CD4-positive, alpha-beta T cell (primary cell): ENCODE data around the gene RALGPS1. TPM values are rescaled to one million over a fixed set of nuclear protein-coding genes. Genes with fewer than 3 reads are reported as not detected.

ENCODE experiments used
- ATAC-seq: fragments of 200-7000 bp; cut with Tn5 transposase; one replicate; pipeline ENCODE4 v1.10.0; 2022; ENCODE audit warnings: mild to moderate bottlenecking; ENCODE audit not compliant: poor library complexity
- CTCF ChIA-PET: fragments of 350-600 bp; sonication (Branson Sonifier 250); formaldehyde crosslinking; loops from one replicate; lab custom pipeline; 2021; ENCODE audit warnings: antibody characterized with exemption, inconsistent platforms; lab: Charles Lee
- POLR2A ChIA-PET: fragments of 350-600 bp; sonication (Branson Sonifier 250); formaldehyde crosslinking; loops from one replicate; lab custom pipeline; 2021; ENCODE audit warnings: antibody characterized with exemption, inconsistent platforms; lab: Charles Lee
- DNase-seq, 14 experiments: peaks; one replicate each; pipeline ENCODE4 v3.0.0-alpha.2; 2013 to 2020; ENCODE audit warnings: mixed read lengths in 2 of 14
- H3K27ac ChIP-seq, 2 donors: one replicate each; pipeline versions ENCODE4 v1.5.1 to v1.7.0; 2013; ENCODE audit warnings: low read length in 2 of 2, low read depth in 1 of 2, mild to moderate bottlenecking in 1 of 2
- H3K27me3 ChIP-seq, 2 experiments: 1 replicate in 1 of 2; 2 replicates in 1 of 2; pipeline versions ENCODE4 v1.6.1 to v1.7.0; 2013; ENCODE audit warnings: low read length in 2 of 2, control low read depth in 1 of 2, mild to moderate bottlenecking in 1 of 2, moderate library complexity in 1 of 2; ENCODE audit not compliant: insufficient read depth in 2 of 2, control insufficient read depth in 1 of 2
- H3K36me3 ChIP-seq: one replicate; pipeline ENCODE4 v1.6.1; 2013; ENCODE audit warnings: low read length, control low read depth; ENCODE audit not compliant: insufficient read depth
- H3K4me1 ChIP-seq: one replicate; pipeline ENCODE4 v1.6.1; 2013; ENCODE audit warnings: low read length, control low read depth; ENCODE audit not compliant: insufficient read depth
- H3K4me3 ChIP-seq: one replicate; pipeline ENCODE4 v1.5.1; 2013; ENCODE audit warnings: mild to moderate bottlenecking, low read length, moderate library complexity
- H3K9me3 ChIP-seq, 2 experiments: 1 replicate in 1 of 2; 2 replicates in 1 of 2; pipeline versions ENCODE4 v1.6.1 to v1.7.0; 2013; ENCODE audit warnings: low read length in 2 of 2, mild to moderate bottlenecking in 2 of 2, control low read depth in 1 of 2, moderate library complexity in 1 of 2; ENCODE audit not compliant: control insufficient read depth in 1 of 2, insufficient read depth in 1 of 2
- H3K27ac Mint-ChIP-seq: one replicate; pipeline ENCODE4 v1.8.0; 2020; ENCODE audit warnings: mixed read lengths
- H3K27me3 Mint-ChIP-seq: one replicate; pipeline ENCODE4 v1.8.0; 2021; ENCODE audit warnings: mixed read lengths
- H3K36me3 Mint-ChIP-seq: one replicate; pipeline ENCODE4 v1.8.0; 2021; ENCODE audit warnings: low read depth, mixed read lengths
- H3K4me1 Mint-ChIP-seq: one replicate; pipeline ENCODE4 v1.8.0; 2021; ENCODE audit warnings: low read depth, mixed read lengths
- H3K4me3 Mint-ChIP-seq: one replicate; pipeline ENCODE4 v1.8.0; 2020; ENCODE audit warnings: mild to moderate bottlenecking, mixed read lengths
- H3K9me3 Mint-ChIP-seq: one replicate; pipeline ENCODE4 v1.8.0; 2020; ENCODE audit warnings: mixed read lengths
- CTCF ChIP-seq: fragments of 200-600 bp; IDR thresholded peaks from one replicate; pipeline ENCODE4 v1.8.0; 2022; ENCODE audit warnings: antibody characterized with exemption, mild to moderate bottlenecking
- intact Hi-C, 2 experiments: fragments of 100-400 bp; cut with DNase I in 1 of 2; cut with micrococcal nuclease in 1 of 2; formaldehyde crosslinking; loops; one replicate each; pipeline versions ENCODE4 v1.15.1 to v1.9.0; 2023 to 2025; cut with DNase I, micrococcal nuclease
- total RNA-seq, 174 experiments: library from RNA in 2 of 174; stranded (reverse) in 2 of 174; gene quantifications; one replicate each; pipeline ENCODE4 v1.2.3 and lab custom pipeline; 2021 to 2026

Gene RALGPS1
- total RNA-seq, 2 experiments from 2014 or later: 5.8 to 6.3 TPM

DNA sequence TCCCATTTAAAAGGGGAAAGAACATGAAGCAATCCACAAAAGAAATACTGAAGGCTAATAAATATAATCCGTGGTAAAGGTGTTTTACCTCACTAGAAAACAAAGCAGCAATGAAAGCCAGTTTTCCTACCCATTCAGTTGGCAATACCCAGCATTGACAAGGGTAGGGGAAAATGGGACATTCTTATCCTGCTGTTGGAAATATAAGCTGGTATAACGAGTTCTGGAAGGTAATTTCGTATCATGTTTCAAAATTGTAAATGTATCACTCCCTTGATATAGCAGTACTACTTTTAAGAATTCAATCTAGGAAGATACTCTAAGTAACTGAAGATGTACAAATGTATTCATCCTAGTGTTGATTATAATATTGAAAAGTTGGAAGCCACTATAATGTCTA, 22.9 kb upstream of the RALGPS1 start:
- no peaks in the 10 kb centered on the region for H3K27me3 ChIP-seq
- no peaks in the 10 kb centered on the region for H3K4me1 Mint-ChIP-seq
- H3K27me3 Mint-ChIP-seq: peaks cover 6% of the 10 kb centered on the region
- CTCF ChIA-PET: no interaction called here
- no peak overlapping the region for H3K27ac ChIP-seq
- H3K9me3 Mint-ChIP-seq: no peaks in the 10 kb centered on the region
- H3K4me3 Mint-ChIP-seq: no peak overlapping the region
- POLR2A ChIA-PET: no interaction called here
- ATAC-seq (no peak), DNase-seq (no peak)
- H3K36me3 ChIP-seq: no peaks in the 10 kb centered on the region
- no peak overlapping the region for H3K4me3 ChIP-seq
- H3K4me1 ChIP-seq: no peaks in the 10 kb centered on the region
- H3K9me3 ChIP-seq: no peaks in the 10 kb centered on the region
- H3K27ac Mint-ChIP-seq: no peak overlapping the region
- no peaks in the 10 kb centered on the region for H3K36me3 Mint-ChIP-seq
- intact Hi-C loops: no loop called here
- TF ChIP-seq CTCF: no peak

DNA sequence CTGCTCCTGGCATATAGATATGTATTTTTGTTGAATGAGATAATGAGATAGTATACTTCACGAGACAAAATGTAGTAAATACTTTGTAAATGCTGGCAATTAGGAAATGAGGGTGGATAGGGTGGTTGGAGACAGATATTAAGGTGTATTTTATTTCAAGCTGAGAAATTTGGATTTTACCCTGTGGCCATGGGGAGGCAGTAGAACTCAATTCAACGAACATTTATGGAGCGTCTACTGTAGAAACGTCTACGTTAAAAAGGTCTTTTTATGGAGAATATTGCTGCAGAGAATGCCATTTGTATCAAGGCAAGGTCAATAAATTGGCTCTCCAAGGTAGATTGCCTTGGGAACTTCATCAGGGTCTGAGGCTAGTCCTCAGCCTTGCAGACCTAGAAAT, 21.5 kb upstream of the RALGPS1 start:
- Mint-ChIP-seq H3K27me3 (peaks cover 6% of the 10 kb centered on the region), H3K9me3 (no peaks in the 10 kb centered on the region), H3K36me3 (no peaks in the 10 kb centered on the region), H3K4me1 (no peaks in the 10 kb centered on the region), H3K27ac (no peak overlapping the region), H3K4me3 (no peak overlapping the region)
- no peak for TF ChIP-seq CTCF
- Histone ChIP-seq H3K36me3 (no peaks in the 10 kb centered on the region), H3K9me3 (no peaks in the 10 kb centered on the region), H3K4me1 (no peaks in the 10 kb centered on the region), H3K27ac (no peak overlapping the region), H3K4me3 (no peak overlapping the region), H3K27me3 (peaks cover 0 to 2% of the 10 kb centered on the region in 2 experiments)
- intact Hi-C loops: no loop called here
- ATAC-seq: no peak
- ChIA-PET POLR2A (no interaction called here), CTCF (no interaction called here)
- no peak for DNase-seq

DNA sequence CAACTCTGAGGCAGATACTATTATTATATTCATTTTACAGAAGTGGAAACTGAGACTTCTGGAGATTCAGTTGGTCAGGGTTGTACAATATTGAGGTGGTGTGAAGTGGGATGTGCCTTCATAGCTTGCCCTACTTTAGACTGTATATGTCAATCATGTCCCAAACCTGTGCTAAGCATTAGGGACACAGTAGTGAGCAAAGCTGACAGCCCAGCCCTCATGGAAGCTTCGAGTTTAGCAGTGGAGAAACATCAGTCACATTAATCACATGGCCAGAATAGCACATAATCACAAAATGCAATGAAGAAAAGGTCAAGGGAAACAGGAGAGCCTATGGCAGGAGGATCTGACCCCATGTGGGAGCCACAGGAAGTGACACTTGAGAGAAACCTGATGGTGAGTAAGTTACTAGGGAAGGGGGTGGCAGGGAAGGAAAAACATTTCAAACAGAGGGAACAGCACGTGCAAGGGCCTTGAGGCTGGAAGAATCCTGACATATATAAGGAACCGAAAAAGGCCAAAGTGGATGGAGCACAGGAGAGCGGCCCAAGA, 20.5 kb upstream of the RALGPS1 start:
- CTCF ChIA-PET: no interaction called here
- H3K27me3 Mint-ChIP-seq: peaks cover 6% of the 10 kb centered on the region
- peaks cover 0 to 2% of the 10 kb centered on the region in 2 experiments for H3K27me3 ChIP-seq
- no peaks in the 10 kb centered on the region for H3K4me1 Mint-ChIP-seq
- H3K4me3 ChIP-seq: no peak overlapping the region
- DNase-seq (no peak), ATAC-seq (no peak)
- intact Hi-C loops: no loop called here
- no peak overlapping the region for H3K4me3 Mint-ChIP-seq
- no peak overlapping the region for H3K27ac ChIP-seq
- no peaks in the 10 kb centered on the region for H3K9me3 Mint-ChIP-seq
- H3K9me3 ChIP-seq: no peaks in the 10 kb centered on the region
- H3K27ac Mint-ChIP-seq: no peak overlapping the region
- H3K4me1 ChIP-seq: no peaks in the 10 kb centered on the region
- POLR2A ChIA-PET: no interaction called here
- no peaks in the 10 kb centered on the region for H3K36me3 ChIP-seq
- no peak for TF ChIP-seq CTCF
- no peaks in the 10 kb centered on the region for H3K36me3 Mint-ChIP-seq
